H9 (cell line): Measurements from ENCODE around the gene SCTR. TPM values are rescaled to one million over a fixed set of nuclear protein-coding genes. Genes with fewer than 3 reads are reported as not detected.

Experiments
- DNase-seq: peaks from one replicate; pipeline ENCODE4 v3.0.0-alpha.2; 2017
- H2AFZ ChIP-seq: one replicate; pipeline ENCODE4 v1.6.1; 2013; ENCODE audit warnings: mild to moderate bottlenecking, low read length, control low read depth, moderate library complexity
- H2AK5ac ChIP-seq: 2 replicates; pipeline ENCODE4 v1.6.1; 2013; ENCODE audit warnings: low read length, control low read depth, mixed read lengths; ENCODE audit not compliant: insufficient read length
- H2BK120ac ChIP-seq: one replicate; pipeline ENCODE4 v1.6.1; 2013; ENCODE audit warnings: low read depth, mild to moderate bottlenecking, low read length, control low read depth, inconsistent platforms; ENCODE audit not compliant: poor library complexity, severe bottlenecking
- H2BK12ac ChIP-seq: 2 replicates; pipeline ENCODE4 v1.6.1; 2013; ENCODE audit warnings: low read length, control low read depth, mixed read lengths, low read depth; ENCODE audit not compliant: insufficient read length
- H2BK15ac ChIP-seq: 2 replicates; pipeline ENCODE4 v1.6.1; 2013; ENCODE audit warnings: low read depth, low read length, control low read depth
- H2BK20ac ChIP-seq: one replicate; pipeline ENCODE4 v1.6.1; 2013; ENCODE audit warnings: low read depth, mild to moderate bottlenecking, low read length, control low read depth, inconsistent platforms; ENCODE audit not compliant: poor library complexity, severe bottlenecking
- H2BK5ac ChIP-seq: 2 replicates; pipeline ENCODE4 v1.6.1; 2013; ENCODE audit warnings: low read length, control low read depth, mixed read lengths; ENCODE audit not compliant: insufficient read length
- H3K14ac ChIP-seq: 2 replicates; pipeline ENCODE4 v1.6.1; 2013; ENCODE audit warnings: low read length, control low read depth; ENCODE audit not compliant: insufficient read depth
- H3K18ac ChIP-seq: 2 replicates; pipeline ENCODE4 v1.6.1; 2013; ENCODE audit warnings: low read depth, mild to moderate bottlenecking, mixed read lengths, low read length, control low read depth; ENCODE audit not compliant: insufficient read length
- H3K23ac ChIP-seq: 2 replicates; pipeline ENCODE4 v1.6.1; 2013; ENCODE audit warnings: low read length, control low read depth, mixed read lengths, low read depth; ENCODE audit not compliant: insufficient read length
- H3K23me2 ChIP-seq: 2 replicates; pipeline ENCODE4 v1.6.1; 2013; ENCODE audit warnings: low read depth, mild to moderate bottlenecking, mixed read lengths, low read length, control low read depth; ENCODE audit not compliant: insufficient read length, poor library complexity, severe bottlenecking
- H3K27ac ChIP-seq: 2 replicates; pipeline ENCODE4 v1.5.1; 2013; ENCODE audit warnings: low read length, control low read depth, mixed read lengths, low read depth; ENCODE audit not compliant: insufficient read length
- H3K27me3 ChIP-seq: 2 replicates; pipeline ENCODE4 v1.6.1; 2013; ENCODE audit warnings: low read length, control low read depth, inconsistent platforms; ENCODE audit not compliant: insufficient read depth
- H3K4ac ChIP-seq: 2 replicates; pipeline ENCODE4 v1.6.1; 2013; ENCODE audit warnings: low read depth, mild to moderate bottlenecking, control low read depth, inconsistent platforms, low read length, moderate library complexity
- H3K4me1 ChIP-seq: 2 replicates; pipeline ENCODE4 v1.6.1; 2013; ENCODE audit warnings: low read length, control low read depth, inconsistent platforms; ENCODE audit not compliant: insufficient read depth
- H3K4me2 ChIP-seq: 2 replicates; pipeline ENCODE4 v1.6.1; 2013; ENCODE audit warnings: low read length, control low read depth, mixed read lengths; ENCODE audit not compliant: insufficient read length, insufficient read depth
- H3K56ac ChIP-seq: 2 replicates; pipeline ENCODE4 v1.6.1; 2013; ENCODE audit warnings: low read depth, mild to moderate bottlenecking, mixed read lengths, low read length, control low read depth; ENCODE audit not compliant: insufficient read length
- H3K79me1 ChIP-seq: 2 replicates; pipeline ENCODE4 v1.6.1; 2013; ENCODE audit warnings: low read depth, mild to moderate bottlenecking, moderate library complexity, low read length, control low read depth, inconsistent platforms; ENCODE audit not compliant: insufficient read depth, poor library complexity, severe bottlenecking
- H3K79me2 ChIP-seq: 2 replicates; pipeline ENCODE4 v1.6.1; 2013; ENCODE audit warnings: low read length, control low read depth, inconsistent platforms; ENCODE audit not compliant: insufficient read depth
- H3K9ac ChIP-seq: 2 replicates; pipeline ENCODE4 v1.6.1; 2013; ENCODE audit warnings: low read length, control low read depth, mixed read lengths; ENCODE audit not compliant: insufficient read length; ENCODE audit errors: extremely low read depth
- H3K9me3 ChIP-seq: one replicate; pipeline ENCODE4 v1.6.1; 2013; ENCODE audit warnings: low read depth, low read length, inconsistent platforms; ENCODE audit not compliant: control insufficient read depth
- H3T11ph ChIP-seq: one replicate; pipeline ENCODE4 v1.6.1; 2013; ENCODE audit warnings: mild to moderate bottlenecking, low read length, control low read depth, inconsistent platforms
- H4K20me1 ChIP-seq: one replicate; pipeline ENCODE4 v1.6.1; 2013; ENCODE audit not compliant: control insufficient read depth, insufficient read length, insufficient read depth
- H4K5ac ChIP-seq: 2 replicates; pipeline ENCODE4 v1.6.1; 2013; ENCODE audit warnings: low read depth, mild to moderate bottlenecking, mixed read lengths, low read length, control low read depth; ENCODE audit not compliant: insufficient read length
- H4K8ac ChIP-seq: replicated peaks from 2 replicates; pipeline ENCODE4 v1.6.1; 2013; ENCODE audit warnings: low read length, control low read depth, mixed read lengths, low read depth; ENCODE audit not compliant: insufficient read length
- H4K91ac ChIP-seq: 2 replicates; pipeline ENCODE4 v1.6.1; 2013; ENCODE audit warnings: low read depth, mild to moderate bottlenecking, moderate library complexity, mixed read lengths, low read length, control low read depth; ENCODE audit not compliant: insufficient read length
- H3K27ac Mint-ChIP-seq, 3 experiments: 2 replicates in 2 of 3; 3 replicates in 1 of 3; pipeline ENCODE4 v1.8.0; 2020 to 2021; ENCODE audit warnings: mixed read lengths in 3 of 3, mild to moderate bottlenecking in 1 of 3, moderate library complexity in 1 of 3
- H3K27me3 Mint-ChIP-seq: 2 replicates; pipeline ENCODE4 v1.8.0; 2021; ENCODE audit warnings: low read depth, mild to moderate bottlenecking, moderate library complexity, mixed read lengths
- H3K36me3 Mint-ChIP-seq, 3 experiments: 2 replicates in 2 of 3; 3 replicates in 1 of 3; pipeline ENCODE4 v1.8.0; 2020 to 2021; ENCODE audit warnings: low read depth in 3 of 3, mixed read lengths in 3 of 3; ENCODE audit not compliant: insufficient read depth in 1 of 3
- H3K4me1 Mint-ChIP-seq, 2 experiments: 2 replicates each; pipeline ENCODE4 v1.8.0; 2020; ENCODE audit warnings: mixed read lengths in 2 of 2
- H3K4me3 Mint-ChIP-seq, 2 experiments: 2 replicates in 1 of 2; 3 replicates in 1 of 2; pipeline ENCODE4 v1.8.0; 2020 to 2021; ENCODE audit warnings: mild to moderate bottlenecking in 2 of 2, mixed read lengths in 2 of 2, moderate library complexity in 1 of 2
- H3K9me3 Mint-ChIP-seq, 2 experiments: 2 replicates in 1 of 2; 3 replicates in 1 of 2; pipeline ENCODE4 v1.8.0; 2020; ENCODE audit warnings: mild to moderate bottlenecking in 2 of 2, mixed read lengths in 2 of 2, moderate library complexity in 1 of 2
- CTCF ChIP-seq: fragments of 200-600 bp; sonication (generic); conservative IDR thresholded peaks from 3 replicates; pipeline ENCODE4 v1.8.0; 2021; ENCODE audit warnings: antibody characterized with exemption, mild to moderate bottlenecking
- WGBS: extraction: QIAGEN DNeasy Blood & Tissue Kit; methylation state at CpG from one replicate; pipeline ENCODE4 v1.1.7; 2013; ENCODE audit warnings: missing lambda C conversion rate, low lambda C conversion rate, mixed read lengths; ENCODE audit not compliant: insufficient read length; ENCODE audit errors: extremely low coverage; 5-methylcytosine and 5-hydroxymethylcytosine counted together
- total RNA-seq: library from RNA; stranded (reverse); gene quantifications from 2 replicates; pipeline ENCODE4 v1.2.1, GENCODE V29; 2021

The SCTR gene
- total RNA-seq, 1 experiment from 2014 or later: not detected

- Histone ChIP-seq H2BK5ac (no peak overlapping the region), H3K79me1 (no peaks in the 10 kb centered on the region), H3K27me3 (no peaks in the 10 kb centered on the region), H2AK5ac (no peak overlapping the region), H3K27ac (no peak overlapping the region), H3K9me3 (no peaks in the 10 kb centered on the region), H4K5ac (no peak overlapping the region), H2AFZ (no peak overlapping the region), H4K20me1 (no peaks in the 10 kb centered on the region), H3K4me2 (no peak overlapping the region), H3K56ac (no peak overlapping the region), H3K14ac (no peak overlapping the region; the same call in 1 of the 2 replicates), H3K23ac (no peak overlapping the region), H2BK15ac (no peak overlapping the region), H3K4ac (no peak overlapping the region), H2BK20ac (no peak overlapping the region), H3K18ac (no peak overlapping the region), H2BK12ac (no peak overlapping the region), H3T11ph (no peak overlapping the region), H3K79me2 (no peaks in the 10 kb centered on the region), H3K4me1 (no peaks in the 10 kb centered on the region), H4K91ac (no peak overlapping the region), H2BK120ac (no peak overlapping the region), H4K8ac (no peak overlapping the region), H3K9ac (no peak overlapping the region), H3K23me2 (no peaks in the 10 kb centered on the region)
- no peak for TF ChIP-seq CTCF
- H3K9me3 Mint-ChIP-seq: no peaks in the 10 kb centered on the region
- H3K4me1 Mint-ChIP-seq: peaks cover 0 to 9% of the 10 kb centered on the region in 2 experiments; a peak in 2 of 4 replicates
- WGBS: no CpG with 5 or more reads among the region's 9 CpGs
- peaks cover 10% of the 10 kb centered on the region for H3K27me3 Mint-ChIP-seq
- no peak for DNase-seq
- H3K4me3 Mint-ChIP-seq: no peak overlapping the region
- H3K27ac Mint-ChIP-seq: no peak overlapping the region
- no peaks in the 10 kb centered on the region for H3K36me3 Mint-ChIP-seq
Measured at GRCh38 chr2:119463990-119464389, 60.3 kb downstream of the SCTR start.
